HG03558 (cell line): ENCODE data around the gene CLCF1.
"Not testable (repeated sequence)": the region's sequence is repeated elsewhere in the genome, so short reads cannot be mapped to it uniquely, and the experiment has no call there.

Source experiments
- ATAC-seq: cut with Tn5 transposase; IDR thresholded peaks from one replicate; pipeline ENCODE4 v1.9.1; 2021; ENCODE audit warnings: moderate number of reproducible peaks; ENCODE audit not compliant: unreplicated experiment; ENCODE audit errors: extremely low read depth

CLCF1 gene

DNA sequence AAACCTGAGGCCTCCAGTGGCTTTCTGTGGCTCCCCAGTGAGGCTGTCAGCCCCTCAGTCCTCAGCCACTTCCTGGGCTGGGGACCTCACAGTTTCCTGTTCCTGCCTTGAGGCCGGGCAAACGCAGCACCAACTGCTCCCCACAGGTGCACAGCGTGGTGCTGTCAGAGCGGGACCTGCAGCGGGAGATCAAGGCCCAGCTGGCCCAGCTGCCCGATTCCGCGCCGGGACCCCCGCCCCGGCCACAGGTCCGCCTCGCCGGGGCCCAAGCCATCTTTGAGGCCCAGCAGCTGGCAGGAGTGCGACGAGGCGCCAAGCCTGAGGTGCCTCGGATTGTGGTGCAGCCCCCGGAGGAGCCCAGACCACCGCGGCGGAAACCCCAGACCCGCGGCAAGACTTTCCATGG is 35.9 kb upstream of the CLCF1 start:
- ATAC-seq = no peak

DNA sequence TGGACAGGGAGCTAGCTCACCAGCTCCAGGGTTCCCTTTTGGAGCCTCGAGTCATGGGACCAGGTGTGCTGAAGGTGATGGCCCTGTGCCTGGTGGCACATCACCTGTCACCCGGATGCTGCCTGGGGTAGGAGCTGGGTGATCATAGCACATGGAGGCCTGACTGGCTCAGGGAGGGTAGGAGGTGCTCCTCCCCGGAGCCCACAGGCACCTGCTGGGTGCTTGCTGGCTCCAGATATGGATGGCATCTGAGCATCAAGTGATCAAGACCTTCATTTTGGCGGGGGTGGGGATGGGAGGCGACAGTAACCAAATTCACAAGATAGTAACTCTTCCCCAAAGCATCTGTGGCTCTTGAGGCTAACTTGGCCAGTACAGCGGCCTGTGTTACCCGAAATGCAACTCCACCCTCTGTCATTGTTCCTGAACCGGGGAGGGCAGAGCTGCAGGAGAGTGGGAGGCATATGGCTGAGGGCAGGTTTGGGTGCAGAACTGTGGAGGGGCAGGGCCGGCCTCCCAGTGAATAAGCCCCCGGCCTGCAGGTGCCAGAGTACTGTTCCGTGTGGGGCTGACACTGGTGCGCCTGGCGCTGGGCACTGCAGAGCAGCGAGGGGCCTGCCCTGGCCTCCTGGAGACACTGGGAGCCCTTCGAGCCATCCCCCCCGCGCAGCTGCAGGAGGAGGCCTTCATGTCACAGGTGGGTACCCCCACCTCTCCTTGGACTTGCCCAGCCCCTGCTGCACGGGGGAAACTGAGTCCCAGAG is 35.2 kb upstream of the CLCF1 start:
- ATAC-seq = no peak

DNA sequence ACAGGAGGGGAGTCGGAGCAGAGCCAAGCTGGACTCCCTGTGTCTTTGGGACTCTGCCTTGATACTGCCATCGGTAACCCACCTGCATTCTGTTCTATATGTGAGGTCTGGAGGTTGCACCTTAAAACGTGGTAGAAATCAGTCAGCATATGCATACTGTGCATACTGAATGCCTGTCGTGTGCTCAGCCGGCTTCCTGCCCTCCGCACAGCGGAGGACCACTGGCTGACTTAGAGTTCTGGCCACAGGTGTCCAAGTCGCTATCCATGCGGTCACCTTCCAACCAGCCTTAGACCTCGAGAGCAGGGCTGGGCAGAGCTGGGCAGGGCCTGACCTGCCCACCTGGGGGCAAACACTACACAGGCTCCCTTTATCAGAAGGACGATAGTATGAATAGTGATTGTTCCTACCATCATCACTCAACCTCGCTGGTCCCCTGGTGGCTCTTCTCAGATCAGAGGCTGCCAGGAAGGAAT is 34.3 kb upstream of the CLCF1 start:
- ATAC-seq = no peak

DNA sequence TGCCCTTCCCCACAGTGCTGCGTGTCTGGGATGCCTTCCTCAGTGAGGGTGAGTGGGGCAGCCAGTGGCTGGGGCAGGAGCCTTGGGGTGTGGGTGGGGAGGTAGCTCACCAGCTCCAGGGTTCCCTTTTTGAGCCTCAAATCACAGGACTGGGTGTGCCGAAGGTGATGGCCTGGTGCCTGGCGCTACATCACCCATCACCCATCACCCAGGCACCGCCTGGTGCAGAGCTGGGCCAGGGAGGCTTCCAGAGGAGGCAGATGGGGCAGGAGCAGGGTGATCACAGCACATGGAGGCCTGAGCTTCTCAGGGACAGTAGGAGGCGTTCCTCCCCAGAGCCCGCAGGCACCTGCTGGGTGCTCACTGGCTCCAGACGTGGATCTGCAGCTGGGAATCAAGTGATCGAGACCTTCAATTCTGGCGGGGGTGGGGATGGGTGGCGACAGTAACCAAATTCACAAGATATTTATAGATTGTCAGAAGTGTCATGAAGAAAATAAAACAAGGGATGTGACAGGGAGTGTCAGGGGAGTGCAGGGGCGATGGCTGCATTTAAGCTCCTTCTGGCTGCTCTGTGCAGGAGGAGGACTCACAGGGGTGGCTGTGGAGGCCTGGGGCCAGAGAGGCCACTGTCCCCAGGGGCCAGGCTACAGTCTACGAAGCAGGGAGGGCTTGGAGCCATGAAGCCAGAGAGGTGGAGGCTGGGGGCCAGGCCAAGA is 33.7 kb upstream of the CLCF1 start:
- ATAC-seq = no peak

DNA sequence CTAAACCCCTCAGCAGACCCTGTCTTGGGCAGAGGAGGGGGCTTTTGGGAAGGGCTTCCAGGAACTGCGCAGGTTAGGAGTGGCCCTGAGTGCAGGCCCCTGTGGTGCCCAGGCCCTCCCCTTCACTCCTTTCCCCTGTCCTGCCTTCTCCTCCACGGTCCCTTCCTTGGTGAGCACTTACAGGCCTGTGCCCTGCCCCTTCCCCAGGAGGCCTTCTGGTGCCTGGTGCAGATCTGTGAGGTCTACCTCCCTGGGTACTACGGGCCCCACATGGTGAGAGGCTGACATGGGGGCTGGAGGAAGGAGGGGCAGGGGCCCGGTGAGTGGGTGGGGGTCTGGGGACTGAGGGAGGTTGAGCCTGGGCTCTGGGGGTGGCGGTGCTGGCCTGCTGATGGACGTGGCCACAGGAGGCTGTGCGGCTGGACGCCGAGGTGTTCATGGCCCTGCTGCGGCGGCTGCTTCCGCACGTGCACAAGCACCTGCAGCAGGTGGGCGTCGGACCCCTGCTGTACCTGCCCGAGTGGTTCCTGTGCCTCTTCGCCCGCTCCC is 33.1 kb upstream of the CLCF1 start:
- no peak for ATAC-seq

DNA sequence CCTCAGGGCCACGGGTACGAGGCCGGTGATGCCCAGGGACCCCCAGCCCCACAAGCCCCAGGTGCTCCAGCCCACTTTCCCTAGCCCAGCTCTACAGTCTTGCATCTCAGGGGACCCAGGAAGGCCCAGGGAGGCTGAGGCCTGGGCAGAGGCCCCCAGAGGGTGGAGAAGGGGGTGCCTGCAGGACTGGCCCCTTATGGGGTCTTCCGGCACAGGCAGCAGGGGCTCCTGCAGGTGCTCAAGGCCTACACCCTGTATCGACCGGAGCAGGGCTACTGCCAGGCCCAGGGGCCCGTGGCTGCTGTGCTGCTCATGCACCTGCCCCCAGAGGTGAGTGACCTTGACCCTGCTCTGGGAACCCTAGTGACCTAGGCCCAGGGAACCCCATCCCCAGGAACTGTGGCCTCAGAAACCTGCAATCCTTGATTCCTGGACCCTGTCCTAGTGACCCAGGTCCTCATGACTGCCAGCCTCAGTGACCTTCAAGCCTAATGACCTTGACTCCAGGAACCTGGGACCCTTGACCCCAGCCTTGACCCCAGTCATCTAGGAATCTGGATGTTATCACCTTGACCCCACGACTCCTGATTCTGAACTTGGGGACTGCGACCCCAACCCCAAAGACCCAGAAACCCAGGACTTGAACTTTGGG is 32.4 kb upstream of the CLCF1 start:
- ATAC-seq = no peak

DNA sequence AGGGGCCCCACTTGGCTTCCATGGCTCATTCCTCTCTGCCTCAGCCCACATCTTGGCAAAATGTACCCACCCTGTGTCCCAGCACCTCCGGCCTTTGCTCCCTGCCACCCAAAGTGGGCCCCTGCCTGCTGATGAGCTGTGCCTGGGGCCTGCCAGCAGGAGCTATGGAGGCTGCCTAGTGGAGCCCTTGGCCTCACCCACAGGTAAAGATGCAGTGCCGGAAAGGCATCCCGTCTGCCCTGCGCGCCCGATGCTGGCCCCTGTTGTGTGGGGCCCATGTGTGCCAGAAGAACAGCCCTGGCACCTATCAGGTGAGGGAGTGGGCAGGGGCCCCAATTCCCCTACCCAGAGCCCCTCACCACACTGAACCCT is 31.8 kb upstream of the CLCF1 start:
- ATAC-seq = no peak

DNA sequence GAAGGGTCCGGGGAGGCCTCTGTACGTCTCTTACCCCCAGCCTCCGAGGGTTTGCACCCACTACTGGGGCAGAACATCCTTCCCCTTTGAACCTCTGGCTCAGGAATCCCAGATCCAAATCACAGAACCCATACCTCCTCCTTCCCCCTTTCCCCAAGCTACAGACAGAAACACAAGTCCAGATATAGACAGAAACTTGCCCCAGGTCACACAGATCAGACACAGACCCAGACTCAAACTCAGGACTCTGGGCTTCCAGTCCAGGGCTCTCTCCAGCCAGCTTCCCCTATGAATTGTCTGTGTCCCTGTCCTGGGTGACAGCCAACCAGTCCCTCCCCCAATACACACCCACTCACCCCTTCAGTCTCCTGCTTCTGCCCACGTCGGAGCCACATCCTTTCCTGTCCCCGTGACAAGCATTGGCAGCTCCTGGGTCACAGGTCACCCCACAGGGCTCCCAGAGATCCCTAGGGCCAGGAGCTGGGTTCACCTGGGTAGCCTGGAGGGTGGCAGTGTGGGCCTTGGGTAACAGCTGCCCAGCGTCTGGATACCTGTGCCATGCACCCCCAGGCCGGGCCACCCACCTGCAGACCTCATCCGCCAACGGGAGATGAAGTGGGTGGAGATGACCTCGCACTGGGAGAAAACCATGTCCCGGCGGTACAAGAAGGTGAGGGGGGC is 31.3 kb upstream of the CLCF1 start:
- no peak for ATAC-seq

DNA sequence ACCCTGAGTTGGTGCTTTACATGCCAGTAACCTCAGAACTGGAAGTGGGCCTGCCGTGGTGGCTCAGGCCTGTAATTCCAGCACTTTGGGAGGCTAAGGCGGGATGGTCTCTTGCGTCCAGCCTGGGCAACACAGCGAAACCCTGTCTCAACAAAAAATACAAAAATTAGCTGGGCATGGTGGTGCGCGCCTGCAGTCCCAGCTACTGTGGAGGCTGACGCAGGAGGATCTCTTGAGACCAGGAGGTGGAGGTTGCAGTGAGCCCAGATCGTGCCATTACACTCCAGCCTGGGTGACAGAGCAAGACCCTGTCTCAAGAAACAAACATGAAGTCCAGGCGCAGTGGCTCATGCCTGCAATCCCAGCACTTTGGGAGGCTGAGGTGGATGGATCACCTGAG is 29.7 kb upstream of the CLCF1 start:
- not testable (repeated sequence) for ATAC-seq

DNA sequence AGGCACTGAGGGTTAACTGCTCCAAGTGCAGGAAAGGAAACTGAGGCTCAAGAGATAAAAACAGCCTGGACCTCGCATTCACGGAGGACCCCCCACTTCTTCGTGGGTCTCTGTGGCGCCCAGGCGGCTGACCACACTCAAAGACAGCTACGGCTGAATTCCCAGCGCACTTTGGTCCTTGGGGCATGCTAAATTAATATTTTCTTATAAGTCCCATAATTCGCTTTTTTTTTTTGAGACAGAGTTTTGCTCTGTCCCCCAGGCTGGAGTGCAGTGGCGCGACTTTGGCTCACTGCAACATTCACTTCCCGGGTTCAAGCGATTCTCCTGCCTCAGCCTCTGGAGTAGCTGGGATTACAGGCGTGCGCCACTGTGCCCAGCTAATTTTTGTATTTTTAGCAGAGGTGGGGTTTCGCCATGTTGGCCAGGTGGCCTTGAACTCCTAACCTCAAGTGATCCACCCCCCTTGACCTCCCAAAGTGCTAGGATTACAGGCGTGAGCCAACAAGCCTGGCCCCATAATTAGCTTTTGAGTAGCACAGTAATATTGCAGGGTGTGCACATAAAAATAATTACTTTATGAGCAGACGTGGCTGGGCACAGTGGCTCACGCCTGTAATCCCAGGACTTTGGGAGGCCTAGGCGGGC is 28.9 kb upstream of the CLCF1 start:
- not testable (repeated sequence) for ATAC-seq

DNA sequence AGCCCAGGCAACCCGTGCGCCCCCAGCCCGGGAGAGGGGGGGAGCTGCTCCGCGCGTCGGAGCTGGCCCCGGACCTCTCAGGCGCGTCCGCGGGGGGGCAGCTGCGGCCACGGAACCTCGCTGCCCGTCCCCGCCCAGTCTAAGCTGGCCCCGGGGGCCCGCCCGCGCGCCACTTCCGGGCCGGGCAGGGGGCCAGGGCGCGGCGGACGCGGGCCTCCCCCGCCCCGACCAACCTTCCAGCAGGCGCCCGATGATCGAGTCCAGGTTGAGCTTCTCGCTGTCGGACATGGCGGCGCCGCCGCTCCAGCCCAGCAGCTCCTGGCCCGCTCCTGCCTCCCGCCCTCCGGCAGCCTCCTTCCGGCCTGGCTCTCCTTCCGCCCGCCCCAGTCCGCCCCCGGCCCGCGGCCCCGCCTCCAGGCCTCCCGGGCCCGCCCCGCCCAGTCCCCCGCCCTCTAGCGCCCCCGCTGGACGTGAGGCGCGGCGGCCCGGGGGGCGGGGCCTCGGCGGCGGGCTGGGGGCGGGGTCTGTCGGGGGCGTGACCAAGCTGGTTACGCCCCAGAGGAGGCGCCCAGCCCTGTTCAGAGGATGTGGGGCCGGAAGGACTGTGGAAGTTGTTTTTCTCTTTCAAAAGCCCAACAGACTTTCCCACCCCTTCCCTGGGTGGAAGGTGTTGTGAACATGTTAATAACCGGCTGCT is 28.2 kb upstream of the CLCF1 start, which contains the start of gene PPP1CA:
Gene PPP1CA, minus strand, starts transcription at position 364 of the 697 bp plus-strand sequence. Its CDS starts 76 bp downstream, at position 288.
- ATAC-seq = no peak

DNA sequence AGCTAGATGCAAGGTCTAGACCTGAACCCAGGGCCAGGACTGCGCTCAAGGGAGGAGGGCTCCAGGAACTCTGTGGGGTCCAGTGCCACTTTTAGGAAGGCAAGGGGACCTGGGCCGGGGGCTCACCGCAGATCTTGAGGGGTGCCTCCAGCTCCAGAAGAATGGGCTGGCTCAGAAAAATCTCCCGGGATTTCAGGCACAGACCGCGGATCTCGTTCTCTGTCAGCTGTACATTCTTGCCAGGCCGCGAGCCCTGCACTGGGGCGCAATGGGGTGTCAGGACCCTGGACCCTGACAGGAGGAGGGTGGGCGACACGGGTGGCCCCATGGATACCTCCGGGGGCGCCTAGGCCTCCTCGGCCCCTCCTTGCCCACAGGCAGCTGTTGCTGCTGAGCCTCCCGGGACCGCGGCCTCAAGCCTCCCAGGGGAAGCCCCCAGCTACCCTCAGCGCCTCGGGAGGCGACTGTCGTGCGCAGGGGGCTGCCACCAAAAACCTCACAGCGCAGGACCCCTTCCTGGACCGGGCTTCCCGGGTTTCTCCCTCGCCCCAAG is 27.6 kb upstream of the CLCF1 start:
- ATAC-seq = no peak

DNA sequence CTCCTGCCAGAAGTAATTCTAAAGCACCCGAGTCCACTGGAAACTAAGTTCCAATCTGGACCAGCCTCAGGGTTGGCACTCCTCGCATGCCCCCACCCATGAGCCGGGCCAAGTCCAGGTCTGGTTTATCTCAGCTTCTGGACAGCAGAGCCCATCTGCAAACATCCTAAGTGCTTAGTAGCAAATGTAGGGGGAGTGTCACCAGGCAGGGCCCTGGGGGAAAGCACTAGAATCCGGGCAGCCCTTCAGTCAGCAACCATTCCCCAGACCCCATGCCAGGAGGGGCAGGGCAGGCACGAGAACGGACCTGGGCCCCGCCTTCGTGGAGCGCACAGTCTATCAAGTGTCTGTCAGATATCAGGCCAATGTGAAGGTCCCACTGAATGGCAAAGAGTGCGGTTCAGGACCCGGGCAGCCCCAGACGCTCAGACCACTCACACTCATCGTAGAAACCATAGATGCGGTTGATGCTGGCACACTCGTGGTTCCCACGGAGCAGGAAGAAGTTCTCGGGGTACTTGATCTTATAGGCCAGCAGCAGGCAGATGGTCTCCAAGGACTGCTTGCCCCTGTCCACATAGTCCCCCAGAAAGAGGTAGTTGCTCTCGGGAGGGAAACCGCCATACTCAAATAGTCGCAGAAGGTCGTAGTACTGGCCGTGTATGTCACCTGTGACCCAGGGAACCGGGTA is 27.0 kb upstream of the CLCF1 start:
- no peak for ATAC-seq

DNA sequence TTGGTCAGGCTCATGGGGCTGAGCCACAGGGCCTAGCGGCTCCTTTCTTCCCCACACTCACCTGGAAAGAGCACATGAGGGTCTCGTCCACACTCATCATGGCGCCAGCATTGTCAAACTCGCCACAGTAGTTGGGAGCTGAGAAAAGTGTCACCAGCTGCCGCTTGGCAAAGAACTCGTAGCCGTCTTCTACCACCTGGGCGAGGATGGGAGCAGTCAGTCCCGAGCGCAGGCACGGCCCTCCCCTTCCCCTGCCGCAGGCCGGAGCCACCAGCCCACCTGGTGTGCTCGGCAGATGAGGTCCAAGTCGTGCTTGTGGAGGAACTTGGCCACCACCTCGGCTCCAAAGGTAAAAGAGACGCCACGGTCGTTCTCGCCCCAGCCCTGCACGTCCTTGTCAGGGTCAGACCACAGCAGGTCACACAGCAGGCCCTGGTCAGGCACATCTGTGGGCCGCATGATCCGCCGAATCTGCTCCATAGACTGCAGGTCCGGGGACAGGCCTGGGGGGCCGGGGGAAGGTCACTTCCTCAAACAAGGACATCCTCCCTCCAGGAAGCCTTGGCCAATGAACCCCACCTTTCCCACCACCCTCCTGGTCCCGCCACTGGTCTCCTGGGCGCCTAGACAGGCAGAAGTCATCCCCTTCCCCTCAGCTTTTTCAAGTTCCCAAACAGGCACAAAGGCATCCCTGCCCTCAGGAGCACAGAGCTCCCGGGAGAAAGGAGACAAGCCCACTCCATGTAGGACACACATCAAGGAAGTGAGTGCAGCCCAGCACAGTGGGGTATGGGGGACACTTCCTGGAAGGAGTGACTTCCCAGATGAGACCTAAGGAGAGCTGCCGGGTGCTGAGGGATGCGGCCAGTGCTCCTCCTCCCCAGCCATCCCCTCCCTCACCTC is 25.5 kb upstream of the CLCF1 start:
- ATAC-seq = no peak

DNA sequence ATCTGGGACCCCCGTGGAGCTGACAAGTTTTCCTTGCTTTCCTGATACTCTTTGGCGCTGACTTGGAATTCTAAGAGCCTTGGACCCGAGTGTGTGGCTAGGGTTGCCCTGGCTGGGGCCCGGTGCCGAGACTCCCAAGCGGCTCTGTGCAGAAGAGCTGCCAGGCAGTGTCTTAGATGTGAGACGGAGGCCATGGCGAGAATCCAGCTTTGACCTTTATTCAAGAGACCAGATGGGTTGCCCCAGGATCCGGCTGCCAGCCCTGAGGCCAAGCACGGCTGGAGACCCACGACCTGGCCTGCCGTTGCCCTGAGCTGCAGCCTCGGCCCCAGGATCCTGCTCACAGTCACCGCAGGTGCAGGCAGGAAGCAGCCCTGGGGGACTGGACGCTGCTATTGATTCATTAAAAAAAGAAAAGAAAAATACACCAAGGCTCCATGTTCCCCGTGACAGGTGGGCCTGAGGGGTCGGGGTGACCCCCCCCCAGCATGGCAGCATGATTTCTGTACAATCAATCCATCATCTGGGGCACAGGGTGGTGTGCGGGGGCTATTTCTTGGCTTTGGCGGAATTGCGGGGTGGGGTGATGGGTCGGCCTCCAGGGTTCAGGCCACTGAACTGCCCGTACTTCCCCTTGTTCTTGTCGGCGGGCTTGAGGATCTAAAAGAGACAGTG is 24.7 kb upstream of the CLCF1 start:
- no peak for ATAC-seq

DNA sequence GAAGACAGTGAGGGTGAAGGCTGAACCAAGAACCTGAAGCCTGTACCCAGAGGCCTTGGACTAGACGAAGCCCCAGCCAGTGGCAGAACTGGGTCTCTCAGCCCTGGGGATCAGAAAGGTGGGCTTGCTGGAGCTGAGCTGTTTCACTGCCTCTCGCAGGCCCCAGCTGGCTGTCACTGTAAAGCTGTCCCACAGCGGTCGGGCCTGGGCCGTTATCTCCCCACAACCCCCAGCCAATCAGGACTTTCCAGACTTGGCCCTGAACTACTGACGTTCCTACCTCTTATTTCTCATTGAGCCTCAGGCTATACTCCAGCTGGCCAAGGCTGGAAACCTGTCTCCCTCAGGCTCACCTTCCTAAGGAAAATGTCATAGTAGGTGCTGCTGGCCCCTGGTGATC is 24.1 kb upstream of the CLCF1 start:
- no peak for ATAC-seq
